ENCODE results near the gene CNN1. TPM values are rescaled to one million over a fixed set of nuclear protein-coding genes. Genes with fewer than 3 reads are reported as not detected.

The CNN1 gene
- total and polyA plus RNA-seq, 2 of the 8 experiments (the other 6 are each of a cell fraction or from before 2014, with no cell fraction given) = 29.8 to 50.8 TPM

- ChIA-PET POLR2A (ENCODE audit: partially characterized antibody) (interaction anchor here (1.5 to 2.8 kb wide), 2 partner anchors 28 to 67 kb away, joined by 3 to 9 read pairs; partner anchors contain the start of gene ELOF1), CTCF (ENCODE audit: partially characterized antibody) (interaction anchor here (0.5 to 2.2 kb wide), 7 partner anchors 8 to 168 kb away, joined by 3 to 9 read pairs (median 3); partner anchors contain the start of genes CNN1 and ZNF653)
- WGBS, 2 experiments (ENCODE audit: extremely low coverage in 1 of 2, insufficient coverage in 1 of 2, insufficient read length in 1 of 2, insufficient replicate concordance in 2 of 2, low coverage in 1 of 2, low lambda C conversion rate in 2 of 2, missing lambda C conversion rate in 1 of 2) = 19% methylated on average over 9 of the region's 9 CpGs; no CpG with 5 or more reads in 1 of the 2 experiments
- TF ChIP-seq SUZ12 (IDR thresholded peaks at IDR 0.05; ENCODE audit: low read length) (no peak), SAP30 (IDR thresholded peaks at IDR 0.05; ENCODE audit: insufficient read depth, insufficient replicate concordance, low read length) (peak; percentile 93), CTCF (IDR thresholded peaks at IDR 0.05; ENCODE audit: control extremely low read depth in 1 of 3, insufficient read depth in 1 of 3, low read depth in 1 of 3, low read length in 3 of 3) (peak; percentile 61 to 68 (median 68)), ATF3 (IDR thresholded peaks at IDR 0.05; ENCODE audit: insufficient read depth, low read depth, low read length) (0 out of 2 replicates have a peak, but pooled peaks have one; percentile 29), HDAC6 (IDR thresholded peaks at IDR 0.05; ENCODE audit: low read depth, low read length) (no peak), NANOG (IDR thresholded peaks at IDR 0.05; ENCODE audit: insufficient read depth, low read depth, low read length, poor library complexity, severe bottlenecking) (no peak), KDM5A (IDR thresholded peaks at IDR 0.05; ENCODE audit: low read length) (no peak), TAF7 (optimal IDR thresholded peaks at IDR 0.05; ENCODE audit: borderline replicate concordance, low read depth, low read length) (no peak), KDM1A (IDR thresholded peaks at IDR 0.05; ENCODE audit: borderline replicate concordance, low read length) (no peak)
Observed at GRCh38 chr19:11530432-11530831, 8.2 kb upstream of the CNN1 start.

More at GRCh38 chr19:11530432-11530831, 8.2 kb upstream of the CNN1 start:
- no peak overlapping the region for H2BK120ac ChIP-seq (replicated peaks; ENCODE audit: low read depth, low read length)
- no peak overlapping the region for H4K91ac ChIP-seq (replicated peaks; ENCODE audit: insufficient read length, low read length)
- DNase-seq (ENCODE audit: low read depth in 1 of 2, low spot score in 2 of 2) (peak; percentile 82 to 83), FAIRE-seq (peak; percentile 75)
- H3K23me2 ChIP-seq (ENCODE audit: low read depth, low read length) = peaks cover 4% of the 10 kb centered on the region; the same call in 1 of the 2 replicates
- no peak overlapping the region for H3K27ac ChIP-seq (ENCODE audit: low read depth, low read length)
- no peak overlapping the region for H3K14ac ChIP-seq (ENCODE audit: insufficient read length)
- no peak overlapping the region for H2BK20ac ChIP-seq (ENCODE audit: low read length)
- no peak overlapping the region for H2BK5ac ChIP-seq (ENCODE audit: low read depth, low read length)
- H3K4me2 ChIP-seq (ENCODE audit: insufficient read depth in 1 of 2, low read depth in 2 of 2, low read length in 2 of 2) = no peak overlapping the region
- H3K9ac ChIP-seq (replicated peaks in 1 of 4; ENCODE audit: extremely low read depth in 1 of 4, low read depth in 3 of 4, low read length in 3 of 4) = no peak overlapping the region
- H3K79me2 ChIP-seq (ENCODE audit: control insufficient read depth in 1 of 2, insufficient read depth in 2 of 2, low read length in 2 of 2) = no peaks in the 10 kb centered on the region
- no peaks in the 10 kb centered on the region for H3K79me1 ChIP-seq (ENCODE audit: low read depth, low read length)
- H3K4ac ChIP-seq (replicated peaks; ENCODE audit: insufficient read length, low read depth, low read length) = no peak overlapping the region
- no peaks in the 10 kb centered on the region; a peak in 1 of 7 replicates for H3K27me3 ChIP-seq (replicated peaks in 1 of 4; ENCODE audit: control insufficient read depth in 3 of 4, extremely low read depth in 1 of 4, insufficient read depth in 3 of 4, low read length in 3 of 4)
- no peak overlapping the region for H2BK12ac ChIP-seq (ENCODE audit: low read depth, low read length)
- no peak overlapping the region for H4K8ac ChIP-seq (ENCODE audit: extremely low read depth, insufficient read depth, low read length)
- no peak overlapping the region for H3K56ac ChIP-seq (replicated peaks; ENCODE audit: insufficient read length, low read depth, low read length)
- no peak overlapping the region for H3K18ac ChIP-seq (ENCODE audit: extremely low read depth, low read length)
- no peak overlapping the region for H4K5ac ChIP-seq (ENCODE audit: insufficient read length, low read depth, low read length)
- H2AFZ ChIP-seq (ENCODE audit: low read length) = no peak overlapping the region
- H3K4me1 ChIP-seq (replicated peaks in 1 of 4; ENCODE audit: control insufficient read depth in 3 of 4, insufficient read depth in 4 of 4, low read length in 3 of 4) = no peaks in the 10 kb centered on the region; a peak in 3 of 7 replicates
- no peak overlapping the region for H3K23ac ChIP-seq (ENCODE audit: insufficient read length)
- no peak overlapping the region for H3K4me3 ChIP-seq (ENCODE audit: extremely low read depth in 1 of 4, insufficient read depth in 2 of 4, low read depth in 3 of 4, low read length in 4 of 4)
- H4K20me1 ChIP-seq (replicated peaks in 1 of 2; ENCODE audit: control insufficient read depth in 1 of 2, insufficient read depth in 2 of 2, low read length in 2 of 2) = no peaks in the 10 kb centered on the region
- no peaks in the 10 kb centered on the region for H3K36me3 ChIP-seq (ENCODE audit: control insufficient read depth in 2 of 4, insufficient read depth in 4 of 4, low read length in 3 of 4)
- no peak overlapping the region for H2BK15ac ChIP-seq (ENCODE audit: low read length)
- no peak overlapping the region for H2AK5ac ChIP-seq (ENCODE audit: low read depth, low read length)
- H3K9me3 ChIP-seq (ENCODE audit: insufficient read depth in 2 of 2, low read depth in 1 of 2, low read length in 1 of 2) = no peaks in the 10 kb centered on the region
